Testis (tissue), 2 donors: ENCODE results near the gene MSI2.

Experiments
- CTCF ChIP-seq, 3 experiments: fragments of 450-650 bp in 2 of 3; fragments of 200-600 bp in 1 of 3; sonication (generic) in 1 of 3; IDR thresholded peaks; one replicate each; pipeline ENCODE4 v1.5.1; 2016 to 2019; ENCODE audit warnings: antibody characterized with exemption in 3 of 3, mild to moderate bottlenecking in 2 of 3, moderate library complexity in 1 of 3
- POLR2A ChIP-seq: fragments of 450-650 bp; IDR thresholded peaks from one replicate; pipeline ENCODE4 v1.6.1; 2017; ENCODE audit warnings: antibody characterized with exemption, mild to moderate bottlenecking, moderate library complexity

DNA sequence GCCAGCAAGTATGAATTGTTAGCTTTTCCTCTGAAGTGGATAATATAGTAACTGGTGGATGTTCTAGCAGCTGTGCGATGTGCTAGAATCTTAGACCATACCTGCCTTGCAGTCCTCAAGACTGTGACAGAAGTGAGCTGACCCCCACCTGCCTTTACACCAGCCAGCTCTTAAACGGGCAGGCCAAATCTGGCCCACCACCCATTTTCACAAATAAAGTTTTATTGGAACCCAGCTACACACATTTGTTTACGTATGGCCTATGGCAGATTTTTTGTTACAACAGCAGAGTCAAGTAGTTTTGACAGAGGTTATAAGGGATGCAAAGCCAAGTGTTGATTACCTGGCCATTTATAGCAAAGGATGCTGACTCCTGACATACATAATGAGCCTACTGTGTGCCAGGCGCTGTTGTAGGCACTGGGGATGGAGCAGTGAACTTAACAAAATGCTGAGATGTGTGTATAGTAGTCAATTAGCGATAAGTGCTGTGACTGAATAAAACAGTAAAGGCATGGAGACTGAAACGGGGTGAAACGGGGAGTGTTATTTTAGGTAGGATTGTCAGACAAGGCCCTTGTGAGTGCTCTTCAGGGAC is 79.0 kb downstream of the MSI2 start:
- TF ChIP-seq CTCF (IDR thresholded peaks at IDR 0.05) (no peak), POLR2A (no peak)
